Endothelial cell of umbilical vein (primary cell): ENCODE data around the gene AGPS. TPM values are rescaled to one million over a fixed set of nuclear protein-coding genes. Genes with fewer than 3 reads are reported as not detected.

ENCODE experiments used
- BruUV-seq: library from RNA; stranded (reverse); fragments of 400-500 nt; replicated peaks from 2 replicates; lab custom pipeline; 2021; lab: Mats Ljungman, UMichigan
- CTCF ChIA-PET: fragments of 300-600, 350-600 bp; sonication (Branson Sonifier 250); formaldehyde crosslinking; loops from one replicate; lab custom pipeline; 2021; ENCODE audit warnings: antibody characterized with exemption, inconsistent platforms; lab: Charles Lee
- POLR2A ChIA-PET: fragments of 300-600, 350-600 bp; sonication (Branson Sonifier 250); formaldehyde crosslinking; loops from one replicate; lab custom pipeline; 2021; ENCODE audit warnings: antibody characterized with exemption, inconsistent platforms; lab: Charles Lee
- DNase-seq: peaks from one replicate; pipeline ENCODE4 v3.0.0-alpha.2; 2011; ENCODE audit warnings: low read depth, low spot score
- FAIRE-seq: peaks from 2 replicates; lab custom pipeline; 2011; peaks lifted over from hg19 to GRCh38; lab: Jason Lieb, UNC
- H2AFZ ChIP-seq: 2 replicates; pipeline ENCODE4 v1.6.0; 2012; ENCODE audit warnings: low read depth, low read length, control low read depth, inconsistent platforms
- H3K27ac ChIP-seq: 2 replicates; pipeline ENCODE4 v1.5.1; 2011; ENCODE audit warnings: low read depth, mild to moderate bottlenecking, control low read depth, low read length, moderate library complexity; ENCODE audit not compliant: insufficient read depth
- H3K27me3 ChIP-seq, 2 experiments: 2 replicates each; pipeline versions ENCODE4 v1.6.0 to v1.6.1; 2011; ENCODE audit warnings: low read length in 2 of 2, mixed read lengths in 1 of 2; ENCODE audit not compliant: control insufficient read depth in 2 of 2, insufficient read depth in 2 of 2
- H3K36me3 ChIP-seq, 2 experiments: 2 replicates in 1 of 2; 3 replicates in 1 of 2; pipeline ENCODE4 v1.5.1; 2011; ENCODE audit warnings: low read length in 2 of 2, mild to moderate bottlenecking in 1 of 2, moderate library complexity in 1 of 2; ENCODE audit not compliant: control insufficient read depth in 2 of 2, insufficient read depth in 2 of 2; ENCODE audit errors: extremely low read depth in 1 of 2
- H3K4me1 ChIP-seq: 3 replicates; pipeline ENCODE4 v1.5.1; 2011; ENCODE audit warnings: mild to moderate bottlenecking, low read length; ENCODE audit not compliant: control insufficient read depth, insufficient read depth; ENCODE audit errors: extremely low read depth
- H3K4me2 ChIP-seq: 2 replicates; pipeline ENCODE4 v1.6.1; 2011; ENCODE audit warnings: low read length, control low read depth, mixed read lengths; ENCODE audit not compliant: insufficient read depth
- H3K4me3 ChIP-seq, 3 experiments: fragments of 200-600 bp in 1 of 3; sonication (generic), shearing (Covaris generic) in 1 of 3; replicated peaks in 1 of 3; 2 replicates each; pipeline ENCODE4 v1.5.1; 2011 to 2016; ENCODE audit warnings: control low read depth in 3 of 3, low read length in 3 of 3, mild to moderate bottlenecking in 2 of 3, inconsistent platforms in 1 of 3, low read depth in 1 of 3, moderate library complexity in 1 of 3; ENCODE audit not compliant: insufficient read depth in 1 of 3
- H3K79me2 ChIP-seq: 2 replicates; pipeline ENCODE4 v1.6.0; 2012; ENCODE audit warnings: low read length, inconsistent platforms; ENCODE audit not compliant: control insufficient read depth, insufficient read depth
- H3K9ac ChIP-seq: replicated peaks from 2 replicates; pipeline ENCODE3; 2011; ENCODE audit warnings: low read length, control low read depth; ENCODE audit not compliant: insufficient read depth; ENCODE audit errors: extremely low read depth
- H3K9me1 ChIP-seq: replicated peaks from 3 replicates; pipeline ENCODE4 v1.6.0; 2011; ENCODE audit warnings: mild to moderate bottlenecking, low read length; ENCODE audit not compliant: control insufficient read depth, insufficient read depth; ENCODE audit errors: extremely low read depth
- H3K9me3 ChIP-seq: replicated peaks from 2 replicates; pipeline ENCODE4 v1.5.1; 2012; ENCODE audit warnings: low read length, inconsistent platforms; ENCODE audit not compliant: control insufficient read depth, insufficient read depth
- H4K20me1 ChIP-seq: replicated peaks from 2 replicates; pipeline ENCODE3; 2011; ENCODE audit warnings: mild to moderate bottlenecking, low read length; ENCODE audit not compliant: control insufficient read depth, insufficient read depth; ENCODE audit errors: extremely low read depth
- CTCF ChIP-seq, 2 donors: IDR thresholded peaks; 1 replicate in 1 of 2; 2 replicates in 1 of 2; pipeline ENCODE4 v1.5.1; 2011; ENCODE audit warnings: low read length in 2 of 2, mild to moderate bottlenecking in 2 of 2, moderate library complexity in 2 of 2, control low read depth in 1 of 2, inconsistent platforms in 1 of 2, low read depth in 1 of 2; ENCODE audit not compliant: insufficient read depth in 1 of 2; ENCODE audit errors: extremely low read depth in 1 of 2
- EZH2 ChIP-seq: IDR thresholded peaks from 2 replicates; pipeline ENCODE4 v1.6.1; 2012; ENCODE audit warnings: borderline replicate concordance, low read depth, mild to moderate bottlenecking, moderate library complexity, low read length, inconsistent platforms; ENCODE audit not compliant: severe bottlenecking
- FOS ChIP-seq: IDR thresholded peaks from 2 replicates; pipeline ENCODE4 v1.6.1; 2011; ENCODE audit warnings: mild to moderate bottlenecking, low read length, moderate library complexity, borderline replicate concordance; ENCODE audit not compliant: insufficient read depth
- GATA2 ChIP-seq: IDR thresholded peaks from 2 replicates; pipeline ENCODE4 v1.7.0; 2011; ENCODE audit warnings: low read depth, mild to moderate bottlenecking, moderate library complexity, mixed read lengths, low read length; ENCODE audit not compliant: insufficient read length, insufficient read depth
- JUN ChIP-seq: IDR thresholded peaks from 2 replicates; pipeline ENCODE4 v1.6.1; 2011; ENCODE audit warnings: borderline replicate concordance, low read depth; ENCODE audit not compliant: insufficient read length, insufficient read depth
- MAX ChIP-seq: IDR thresholded peaks from 2 replicates; pipeline ENCODE4 v1.6.1; 2011; ENCODE audit not compliant: insufficient read depth, insufficient read length
- MYC ChIP-seq: IDR thresholded peaks from one replicate; pipeline ENCODE4 v1.6.1; 2011; ENCODE audit warnings: mild to moderate bottlenecking, low read depth, low read length
- POLR2A ChIP-seq: IDR thresholded peaks from 2 replicates; pipeline ENCODE4 v1.6.1; 2012; ENCODE audit warnings: low read depth, mild to moderate bottlenecking, control low read depth, low read length
- POLR2AphosphoS5 ChIP-seq: IDR thresholded peaks from 2 replicates; pipeline ENCODE4 v1.6.1; 2012; ENCODE audit warnings: low read depth, mild to moderate bottlenecking, control low read depth, low read length, moderate library complexity; ENCODE audit not compliant: insufficient read depth
- dilution Hi-C: fragments of 300-500 bp; cut with MboI; formaldehyde crosslinking; loops from one replicate; pipeline ENCODE4 v1.15.0; 2019; ENCODE audit warnings: low sequenced_read_pairs; ENCODE audit not compliant: extremely low pct_ligation_motif_present
- intact Hi-C: fragments of 100-400 bp; cut with micrococcal nuclease; formaldehyde crosslinking; loops from one replicate; pipeline ENCODE4 v1.10.0; 2022
- polyA plus RNA-seq, 4 experiments: library from polyadenylated mRNA; depleted of rRNA in 3 of 4; stranded (reverse) in 3 of 4; unstranded in 1 of 4; fragments of >200 nt; gene quantifications; 2 replicates each; pipeline versions ENCODE4 v1.2.1 to v1.2.3, GENCODE V29; 2011 to 2012; ENCODE audit warnings: missing spikeins in 1 of 4
- total RNA-seq: library from RNA; stranded (reverse); gene quantifications from 2 replicates; pipeline ENCODE4 v1.2.3, GENCODE V29; 2021

The AGPS gene
- total and polyA plus RNA-seq, 2 donors (not counting 3 experiments of a cell fraction or from before 2014, with no cell fraction given) = 10.1 to 96.5 TPM

GRCh38 chr2:177585234-177585863 lies 192.8 kb downstream of the AGPS start:
- Histone ChIP-seq H3K4me3 (no peak overlapping the region), H3K27me3 (no peaks in the 10 kb centered on the region), H3K9ac (no peak overlapping the region), H3K27ac (no peak overlapping the region), H3K4me1 (no peaks in the 10 kb centered on the region), H3K79me2 (no peaks in the 10 kb centered on the region), H3K9me3 (no peaks in the 10 kb centered on the region), H2AFZ (no peak overlapping the region), H4K20me1 (no peaks in the 10 kb centered on the region), H3K36me3 (no peaks in the 10 kb centered on the region), H3K9me1 (no peaks in the 10 kb centered on the region), H3K4me2 (no peak overlapping the region)
- FAIRE-seq (no peak), DNase-seq (no peak)
- ChIA-PET CTCF (interaction anchor here (3.7 kb wide), 1 partner anchor 19 kb away, joined by 14 read pairs; no protein-coding TSS in a partner anchor), POLR2A (no interaction called here)
- TF ChIP-seq JUN = no peak
- no peak for TF ChIP-seq POLR2A
- TF ChIP-seq MAX = no peak
- no peak for TF ChIP-seq MYC
- no peak for TF ChIP-seq POLR2AphosphoS5
- TF ChIP-seq EZH2 = no peak
- no peak for TF ChIP-seq GATA2
- TF ChIP-seq FOS = no peak
- TF ChIP-seq CTCF (IDR thresholded peaks at IDR 0.05; ENCODE audit: extremely low read depth in 1 of 2, insufficient read depth in 1 of 2, low read depth in 1 of 2, low read length in 2 of 2) = no peak
- intact Hi-C loops (no loop called here), dilution Hi-C loops (no loop called here)
- BruUV-seq = no TSS peak
